ENCODE measurements around the gene RABL2A. TPM values are rescaled to one million over a fixed set of nuclear protein-coding genes. Genes with fewer than 3 reads are reported as not detected.
"Not testable (repeated sequence)": the region's sequence is repeated elsewhere in the genome, so short reads cannot be mapped to it uniquely, and the experiment has no call there.

Gene RABL2A
- total RNA-seq, 1 donor from 2014 or later: 10.6 TPM

- DNase-seq (ENCODE audit: low spot score in 2 of 2) (no peak), FAIRE-seq (no peak)
Observed at GRCh38 chr2:113676623-113677266, 49.7 kb downstream of the RABL2A start.

GRCh38 chr2:113677330-113677729 is 50.3 kb downstream of the RABL2A start:
- DNase-seq (ENCODE audit: low spot score in 2 of 2) (no peak), FAIRE-seq (no peak)

DNA sequence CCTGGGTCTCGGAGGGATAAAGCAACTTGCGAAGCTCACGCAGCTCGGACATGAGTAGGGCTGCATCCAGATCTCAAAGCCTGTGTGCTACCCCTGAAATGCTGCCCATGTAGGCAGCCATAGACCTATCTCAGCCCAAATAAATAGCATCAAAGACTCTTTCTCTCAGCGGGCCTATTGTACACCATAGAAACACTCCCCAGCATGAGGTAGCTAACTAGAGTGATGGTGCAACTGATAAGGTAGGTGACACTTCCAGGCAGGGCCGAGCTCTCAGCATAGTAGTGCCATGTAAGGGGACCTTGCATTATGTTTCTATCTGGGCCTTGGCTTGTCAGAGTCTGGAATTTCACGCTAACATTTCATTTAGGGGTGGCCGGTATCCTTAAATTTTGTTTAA is 52.4 kb downstream of the RABL2A start:
- FAIRE-seq: no peak
- DNase-seq (ENCODE audit: low spot score in 2 of 2): no peak

GRCh38 chr2:113685471-113685870 is 58.4 kb downstream of the RABL2A start:
- DNase-seq (ENCODE audit: low spot score in 2 of 2) (no peak), FAIRE-seq (no peak)

GRCh38 chr2:113686537-113686936 is 59.5 kb downstream of the RABL2A start:
- FAIRE-seq: no peak

GRCh38 chr2:113690871-113691270 is 63.8 kb downstream of the RABL2A start:
- FAIRE-seq; DNase-seq (ENCODE audit: low spot score in 2 of 2): not testable (repeated sequence)

More at GRCh38 chr2:113686537-113686936, 59.5 kb downstream of the RABL2A start:
- DNase-seq (ENCODE audit: low spot score in 2 of 2): no peak

Small RNA genes lying within 50 kb of the gene (small RNA-seq; reads per million reads assigned to genes)
- gene MIR1302-3: not detected
- not detected for gene RNU6-744P

Other genes starting within 250 kb of the RABL2A start
- 37.5 TPM for gene ZNG1B, start 189.6 kb upstream of the RABL2A start, total RNA-seq
- 0.41 TPM for gene FOXD4L1, start 128.6 kb upstream of the RABL2A start, total RNA-seq
- gene SLC35F5, start 129.4 kb downstream of the RABL2A start, total RNA-seq: 132 TPM

All from frontal cortex (tissue), 4 donors.